Neural crest cell (in vitro differentiated cells): ENCODE data around the gene ZNF44. TPM values are rescaled to one million over a fixed set of nuclear protein-coding genes. Genes with fewer than 3 reads are reported as not detected.

ENCODE experiments used
- DNase-seq: peaks from one replicate; pipeline ENCODE4 v3.0.0; 2021; ENCODE audit warnings: low read depth, mixed read lengths, low spot score
- H3K27ac Mint-ChIP-seq: one replicate; pipeline ENCODE4 v1.8.0; 2021; ENCODE audit warnings: mild to moderate bottlenecking, mixed read lengths; ENCODE audit not compliant: unreplicated experiment
- H3K27me3 Mint-ChIP-seq: 2 replicates; pipeline ENCODE4 v1.8.0; 2021; ENCODE audit warnings: low read depth, mild to moderate bottlenecking, mixed read lengths
- H3K36me3 Mint-ChIP-seq: 2 replicates; pipeline ENCODE4 v1.8.0; 2021; ENCODE audit warnings: low read depth, mild to moderate bottlenecking, mixed read lengths
- H3K4me1 Mint-ChIP-seq: 2 replicates; pipeline ENCODE4 v1.8.0; 2021; ENCODE audit warnings: mixed read lengths
- H3K4me3 Mint-ChIP-seq: one replicate; pipeline ENCODE4 v1.8.0; 2021; ENCODE audit warnings: mild to moderate bottlenecking, mixed read lengths
- H3K9me3 Mint-ChIP-seq: 2 replicates; pipeline ENCODE4 v1.8.0; 2021; ENCODE audit warnings: mixed read lengths
- total RNA-seq: library from RNA; stranded (reverse); gene quantifications from 2 replicates; pipeline ENCODE4 v1.2.1, GENCODE V29; 2021
- TF ChIP-seq, protein P1 (sequence below): fragments of 200-600 bp; sonication (generic); conservative IDR thresholded peaks from 2 replicates; pipeline ENCODE4 v1.5.0; 2021; ENCODE audit warnings: antibody characterized with exemption, mild to moderate bottlenecking

Gene ZNF44
- total RNA-seq, 1 donor from 2014 or later, result 5.8 TPM

- Mint-ChIP-seq H3K27me3 (no peaks in the 10 kb centered on the region), H3K4me3 (no peak overlapping the region), H3K9me3 (peaks cover 24% of the 10 kb centered on the region), H3K36me3 (peaks cover 47% of the 10 kb centered on the region), H3K27ac (no peak overlapping the region), H3K4me1 (no peaks in the 10 kb centered on the region)
- DNase-seq, result no peak
- TF ChIP-seq, protein P1, sequence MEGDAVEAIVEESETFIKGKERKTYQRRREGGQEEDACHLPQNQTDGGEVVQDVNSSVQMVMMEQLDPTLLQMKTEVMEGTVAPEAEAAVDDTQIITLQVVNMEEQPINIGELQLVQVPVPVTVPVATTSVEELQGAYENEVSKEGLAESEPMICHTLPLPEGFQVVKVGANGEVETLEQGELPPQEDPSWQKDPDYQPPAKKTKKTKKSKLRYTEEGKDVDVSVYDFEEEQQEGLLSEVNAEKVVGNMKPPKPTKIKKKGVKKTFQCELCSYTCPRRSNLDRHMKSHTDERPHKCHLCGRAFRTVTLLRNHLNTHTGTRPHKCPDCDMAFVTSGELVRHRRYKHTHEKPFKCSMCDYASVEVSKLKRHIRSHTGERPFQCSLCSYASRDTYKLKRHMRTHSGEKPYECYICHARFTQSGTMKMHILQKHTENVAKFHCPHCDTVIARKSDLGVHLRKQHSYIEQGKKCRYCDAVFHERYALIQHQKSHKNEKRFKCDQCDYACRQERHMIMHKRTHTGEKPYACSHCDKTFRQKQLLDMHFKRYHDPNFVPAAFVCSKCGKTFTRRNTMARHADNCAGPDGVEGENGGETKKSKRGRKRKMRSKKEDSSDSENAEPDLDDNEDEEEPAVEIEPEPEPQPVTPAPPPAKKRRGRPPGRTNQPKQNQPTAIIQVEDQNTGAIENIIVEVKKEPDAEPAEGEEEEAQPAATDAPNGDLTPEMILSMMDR, result no peak
Observed at GRCh38 chr19:12222980-12223630, 71.6 kb downstream of the ZNF44 start.

Other genes starting within 250 kb of the ZNF44 start
- 2.1 and 2.5 TPM in 2 replicates for gene ZNF878, start 241.9 kb downstream of the ZNF44 start, total RNA-seq
- 9.4 and 10.0 TPM in 2 replicates for gene ZNF844, start 230.2 kb downstream of the ZNF44 start, total RNA-seq
- 8.1 and 9.1 TPM in 2 replicates for gene ZNF20, start 154.5 kb downstream of the ZNF44 start, total RNA-seq
- 22.8 and 29.0 TPM in 2 replicates for gene ZNF625, start 138.1 kb downstream of the ZNF44 start, total RNA-seq
- 13.2 and 13.3 TPM in 2 replicates for gene ZNF136, start 131.8 kb downstream of the ZNF44 start, total RNA-seq
- 1.6 and 2.4 TPM in 2 replicates for gene ZNF563, start 38.8 kb upstream of the ZNF44 start, total RNA-seq
- 5.6 and 6.8 TPM in 2 replicates for gene ZNF442, start 70.8 kb upstream of the ZNF44 start, total RNA-seq
- gene ZNF799, start 106.4 kb upstream of the ZNF44 start, total RNA-seq, result 4.6 and 4.8 TPM in 2 replicates
- 9.9 and 10.3 TPM in 2 replicates for gene ZNF443, start 146.1 kb upstream of the ZNF44 start, total RNA-seq
- 8.8 and 8.9 TPM in 2 replicates for gene ZNF709, start 189.9 kb upstream of the ZNF44 start, total RNA-seq